Gastrocnemius medialis (tissue), 4 donors: Measurements from ENCODE around the gene LDLRAD3. TPM values are rescaled to one million over a fixed set of nuclear protein-coding genes. Genes with fewer than 3 reads are reported as not detected.

Experiments used
- ATAC-seq, 2 donors: fragments of 150-250 bp; one replicate each; pipeline ENCODE4 v1.9.1; 2016
- DNase-seq, 2 donors: peaks; one replicate each; pipeline ENCODE4 v3.0.0-alpha.2; 2019
- H3K27ac ChIP-seq, 4 donors: fragments of 200-600 bp; sonication (generic); 1 replicate in 1 of 4; 2 replicates in 3 of 4; pipeline ENCODE4 v1.5.1; 2016 to 2018; ENCODE audit warnings: mild to moderate bottlenecking in 2 of 4, moderate library complexity in 1 of 4
- H3K27me3 ChIP-seq, 3 donors: fragments of 200-600 bp; sonication (generic) in 2 of 3; 1 replicate in 1 of 3; 2 replicates in 2 of 3; pipeline versions ENCODE4 v1.5.1 to v1.6.0; 2016 to 2019; ENCODE audit warnings: mild to moderate bottlenecking in 1 of 3, moderate library complexity in 1 of 3
- H3K36me3 ChIP-seq, 2 donors: fragments of 200-600 bp; sonication (generic) in 1 of 2; one replicate each; pipeline ENCODE4 v1.5.1; 2017 to 2018
- H3K4me1 ChIP-seq, 2 donors: fragments of 200-600 bp; sonication (generic) in 1 of 2; one replicate each; pipeline ENCODE4 v1.5.1; 2016 to 2017; ENCODE audit warnings: mild to moderate bottlenecking in 2 of 2
- H3K4me3 ChIP-seq, 4 donors: fragments of 200-600 bp; sonication (generic) in 3 of 4; 1 replicate in 1 of 4; 2 replicates in 3 of 4; pipeline ENCODE4 v1.5.1; 2016 to 2019; ENCODE audit warnings: mild to moderate bottlenecking in 2 of 4
- H3K9me3 ChIP-seq, 3 donors: fragments of 200-600 bp; sonication (generic) in 2 of 3; 1 replicate in 1 of 3; 2 replicates in 2 of 3; pipeline ENCODE4 v1.5.1; 2016 to 2019
- POLR2A ChIP-seq, 2 donors: fragments of 450-650 bp; IDR thresholded peaks; one replicate each; pipeline ENCODE4 v1.6.1; 2017; ENCODE audit warnings: antibody characterized with exemption in 2 of 2, mild to moderate bottlenecking in 2 of 2, moderate library complexity in 2 of 2
- in situ Hi-C, 4 donors: fragments of 200-750 bp; cut with MboI; loops; one replicate each; pipeline versions ENCODE4 v1.15.0 to v1.8.0; 2017; ENCODE audit warnings: low sequenced_read_pairs in 4 of 4
- intact Hi-C: fragments of 100-400 bp; cut with DNase I; formaldehyde crosslinking; loops from one replicate; pipeline ENCODE4 v1.15.1; 2023; ENCODE audit warnings: low total_unique reads
- total RNA-seq, 4 donors: library from RNA; depleted of rRNA; stranded (reverse); fragments of >200 nt; gene quantifications; one replicate each; pipeline versions ENCODE4 v1.1.0 to v1.2.3, GENCODE V29; 2016
- TF ChIP-seq, protein P1 (sequence below), 5 experiments: fragments of 450-650 bp in 3 of 5; fragments of 200-600 bp in 2 of 5; sonication (generic) in 2 of 5; IDR thresholded peaks in 4 of 5; conservative IDR thresholded peaks in 1 of 5; 1 replicate in 4 of 5; 2 replicates in 1 of 5; pipeline ENCODE4 v1.5.1; 2016 to 2019; ENCODE audit warnings: antibody characterized with exemption in 5 of 5, mild to moderate bottlenecking in 3 of 5, moderate library complexity in 3 of 5

Gene LDLRAD3
- total RNA-seq, 4 donors from 2014 or later: 6.1 to 12.8 (median 11.8) TPM

DNA sequence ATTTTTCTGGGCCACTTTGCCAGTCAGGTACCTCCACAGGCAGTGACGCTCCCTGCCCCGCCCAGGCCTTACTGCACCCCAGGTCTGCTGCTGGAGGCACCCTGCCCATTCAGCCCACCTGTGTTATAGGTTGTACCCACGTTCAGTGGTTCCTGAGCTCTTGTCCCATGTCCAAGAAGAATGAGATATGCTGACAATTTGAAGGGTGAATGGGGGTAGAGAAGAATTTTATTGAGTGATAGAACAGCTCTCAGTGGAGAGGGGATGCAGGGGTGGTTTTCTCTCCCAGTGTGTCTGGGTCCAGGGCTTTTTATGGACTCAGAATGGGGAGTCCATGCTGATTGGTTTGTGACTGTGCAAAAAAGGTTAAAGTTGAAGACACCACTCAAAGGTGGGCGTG, 149.7 kb downstream of the LDLRAD3 start:
- ATAC-seq (no peak), DNase-seq (no peak)
- H3K36me3 ChIP-seq: no peaks in the 10 kb centered on the region
- H3K4me1 ChIP-seq: peaks cover 3 to 6% of the 10 kb centered on the region in 2 donors
- H3K27me3 ChIP-seq: no peaks in the 10 kb centered on the region
- H3K9me3 ChIP-seq: peaks cover 0 to 3% (median 0%) of the 10 kb centered on the region in 3 donors
- intact Hi-C loops: no loop called here
- no peak for TF ChIP-seq POLR2A (IDR thresholded peaks at IDR 0.05)
- TF ChIP-seq, protein P1, sequence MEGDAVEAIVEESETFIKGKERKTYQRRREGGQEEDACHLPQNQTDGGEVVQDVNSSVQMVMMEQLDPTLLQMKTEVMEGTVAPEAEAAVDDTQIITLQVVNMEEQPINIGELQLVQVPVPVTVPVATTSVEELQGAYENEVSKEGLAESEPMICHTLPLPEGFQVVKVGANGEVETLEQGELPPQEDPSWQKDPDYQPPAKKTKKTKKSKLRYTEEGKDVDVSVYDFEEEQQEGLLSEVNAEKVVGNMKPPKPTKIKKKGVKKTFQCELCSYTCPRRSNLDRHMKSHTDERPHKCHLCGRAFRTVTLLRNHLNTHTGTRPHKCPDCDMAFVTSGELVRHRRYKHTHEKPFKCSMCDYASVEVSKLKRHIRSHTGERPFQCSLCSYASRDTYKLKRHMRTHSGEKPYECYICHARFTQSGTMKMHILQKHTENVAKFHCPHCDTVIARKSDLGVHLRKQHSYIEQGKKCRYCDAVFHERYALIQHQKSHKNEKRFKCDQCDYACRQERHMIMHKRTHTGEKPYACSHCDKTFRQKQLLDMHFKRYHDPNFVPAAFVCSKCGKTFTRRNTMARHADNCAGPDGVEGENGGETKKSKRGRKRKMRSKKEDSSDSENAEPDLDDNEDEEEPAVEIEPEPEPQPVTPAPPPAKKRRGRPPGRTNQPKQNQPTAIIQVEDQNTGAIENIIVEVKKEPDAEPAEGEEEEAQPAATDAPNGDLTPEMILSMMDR (IDR thresholded peaks at IDR 0.05 in 4 of 5, conservative IDR thresholded peaks at IDR 0.05 in 1 of 5): no peak
- in situ Hi-C loops: no loop called here
- no peak overlapping the region for H3K27ac ChIP-seq
- no peak overlapping the region for H3K4me3 ChIP-seq

DNA sequence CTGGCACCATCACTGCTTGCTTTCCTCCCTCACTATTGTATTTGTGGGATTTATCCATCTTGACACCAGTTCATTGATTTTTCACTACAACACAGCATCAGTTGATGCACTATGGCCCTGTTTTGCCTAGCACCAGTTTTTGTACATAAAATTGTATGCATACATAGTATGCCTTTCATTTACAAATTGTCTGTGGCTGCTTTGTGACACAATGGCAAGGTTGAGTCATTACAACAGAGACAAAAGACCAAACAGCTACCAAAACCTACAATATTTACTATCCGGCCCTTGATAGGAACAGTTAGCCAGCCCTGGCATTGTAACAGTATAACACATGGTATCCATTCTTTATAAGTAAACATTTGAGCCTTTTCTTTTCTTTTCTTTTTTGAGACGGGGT, 150.3 kb downstream of the LDLRAD3 start:
- no peaks in the 10 kb centered on the region for H3K27me3 ChIP-seq
- intact Hi-C loops: no loop called here

GRCh38 chr11:36095716-36096115, 151.9 kb downstream of the LDLRAD3 start:
- in situ Hi-C loops (no loop called here), intact Hi-C loops (no loop called here)
- peaks cover 0 to 3% (median 0%) of the 10 kb centered on the region in 3 donors for H3K9me3 ChIP-seq
- peaks cover 3 to 6% of the 10 kb centered on the region in 2 donors for H3K4me1 ChIP-seq
- no peak for TF ChIP-seq POLR2A (IDR thresholded peaks at IDR 0.05)
- TF ChIP-seq, protein P1 (IDR thresholded peaks at IDR 0.05 in 4 of 5, conservative IDR thresholded peaks at IDR 0.05 in 1 of 5): no peak
- ATAC-seq (no peak), DNase-seq (no peak)
- no peaks in the 10 kb centered on the region for H3K36me3 ChIP-seq
- no peak overlapping the region for H3K27ac ChIP-seq
- H3K4me3 ChIP-seq: no peak overlapping the region
- no peaks in the 10 kb centered on the region for H3K27me3 ChIP-seq

More for the DNA sequence above, 150.3 kb downstream of the LDLRAD3 start:
- in situ Hi-C loops: no loop called here
- H3K4me1 ChIP-seq: peaks cover 3 to 6% of the 10 kb centered on the region in 2 donors
- peaks cover 0 to 3% (median 0%) of the 10 kb centered on the region in 3 donors for H3K9me3 ChIP-seq
- no peak for DNase-seq
- no peak overlapping the region for H3K27ac ChIP-seq
- no peaks in the 10 kb centered on the region for H3K36me3 ChIP-seq
- H3K4me3 ChIP-seq: no peak overlapping the region
- no peak for ATAC-seq
- TF ChIP-seq POLR2A (IDR thresholded peaks at IDR 0.05): no peak
- TF ChIP-seq, protein P1 (IDR thresholded peaks at IDR 0.05 in 4 of 5, conservative IDR thresholded peaks at IDR 0.05 in 1 of 5): no peak

DNA sequence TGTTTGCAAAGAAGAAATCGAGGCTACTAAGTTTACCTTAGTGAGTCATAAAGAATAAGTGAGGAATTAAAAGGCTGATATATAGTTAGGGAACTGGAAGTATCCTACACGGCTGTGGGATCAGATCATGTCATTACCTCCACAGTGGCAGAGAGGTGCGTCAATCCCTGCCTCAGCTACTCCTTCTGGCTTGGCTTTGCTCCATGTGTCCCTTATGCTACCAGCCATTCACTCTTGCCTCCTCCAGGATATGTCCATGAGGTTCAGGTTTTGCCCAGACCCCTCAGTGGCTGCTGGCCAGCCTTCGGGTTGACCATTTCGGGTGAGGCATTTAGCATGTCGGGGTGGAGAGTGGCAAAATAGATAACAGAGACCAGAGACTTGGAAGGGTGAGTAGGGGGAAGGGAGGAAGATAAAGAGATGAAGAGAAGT, 153.4 kb downstream of the LDLRAD3 start:
- H3K4me1 ChIP-seq: peaks cover 3 to 6% of the 10 kb centered on the region in 2 donors
- intact Hi-C loops (no loop called here), in situ Hi-C loops (no loop called here)
- no peak overlapping the region for H3K27ac ChIP-seq
- peaks cover 0 to 3% (median 0%) of the 10 kb centered on the region in 3 donors for H3K9me3 ChIP-seq
- no peaks in the 10 kb centered on the region for H3K27me3 ChIP-seq
- no peak for DNase-seq
- H3K36me3 ChIP-seq: no peaks in the 10 kb centered on the region
- H3K4me3 ChIP-seq: no peak overlapping the region
- TF ChIP-seq, protein P1 (IDR thresholded peaks at IDR 0.05 in 4 of 5, conservative IDR thresholded peaks at IDR 0.05 in 1 of 5): no peak
- TF ChIP-seq POLR2A (IDR thresholded peaks at IDR 0.05): no peak
- ATAC-seq: no peak

DNA sequence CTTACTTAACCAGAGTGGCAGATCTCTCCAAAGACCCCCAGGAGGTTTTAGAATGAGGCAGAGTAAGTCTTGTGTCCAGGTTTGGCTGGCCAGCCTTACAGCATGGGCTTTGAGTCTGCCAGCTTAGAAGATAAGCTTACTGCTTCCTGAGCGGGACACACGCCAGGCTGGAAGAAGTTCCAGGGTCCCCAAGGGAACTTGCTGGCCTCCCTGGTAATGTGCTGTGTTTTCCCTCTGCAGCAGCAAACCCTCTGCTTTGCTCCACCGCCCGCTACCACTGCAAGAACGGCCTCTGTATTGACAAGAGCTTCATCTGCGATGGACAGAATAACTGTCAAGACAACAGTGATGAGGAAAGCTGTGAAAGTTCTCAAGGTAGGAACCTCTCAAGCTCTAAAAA, 154.2 kb downstream of the LDLRAD3 start:
- Histone ChIP-seq H3K9me3 (peaks cover 0 to 3% (median 0%) of the 10 kb centered on the region in 3 donors), H3K27me3 (no peaks in the 10 kb centered on the region), H3K4me1 (peaks cover 3 to 6% of the 10 kb centered on the region in 2 donors), H3K27ac (no peak overlapping the region), H3K36me3 (no peaks in the 10 kb centered on the region), H3K4me3 (no peak overlapping the region)
- no peak for DNase-seq
- TF ChIP-seq, protein P1 (IDR thresholded peaks at IDR 0.05 in 4 of 5, conservative IDR thresholded peaks at IDR 0.05 in 1 of 5): no peak
- TF ChIP-seq POLR2A (IDR thresholded peaks at IDR 0.05): no peak
- intact Hi-C loops: no loop called here
- in situ Hi-C loops: no loop called here
- no peak for ATAC-seq
